Astrocyte (in vitro differentiated cells and primary cell): Measurements from ENCODE around the gene MYOCD. TPM values are rescaled to one million over a fixed set of nuclear protein-coding genes. Genes with fewer than 3 reads are reported as not detected.

Experiments used
- DNase-seq: peaks from one replicate; pipeline ENCODE4 v3.0.0-alpha.2; 2010; ENCODE audit warnings: low read depth
- FAIRE-seq: peaks from 2 replicates; lab custom pipeline; 2011; peaks lifted over from hg19 to GRCh38; lab: Jason Lieb, UNC
- H2AFZ ChIP-seq: 2 replicates; pipeline ENCODE4 v1.6.0; 2012; ENCODE audit warnings: low read depth, low read length, inconsistent platforms
- H3K27ac ChIP-seq: 2 replicates; pipeline ENCODE4 v1.5.1; 2011; ENCODE audit warnings: low read depth, low read length, inconsistent platforms
- H3K27me3 ChIP-seq: 2 replicates; pipeline ENCODE4 v1.6.0; 2011; ENCODE audit warnings: low read length, inconsistent platforms; ENCODE audit not compliant: insufficient read depth
- H3K36me3 ChIP-seq: 2 replicates; pipeline ENCODE4 v1.5.1; 2011; ENCODE audit warnings: low read length, inconsistent platforms; ENCODE audit not compliant: insufficient read depth
- H3K4me1 ChIP-seq: 2 replicates; pipeline ENCODE4 v1.5.1; 2011; ENCODE audit warnings: low read length, inconsistent platforms; ENCODE audit not compliant: insufficient read depth
- H3K4me2 ChIP-seq: 2 replicates; pipeline ENCODE4 v1.6.0; 2012; ENCODE audit warnings: low read length, inconsistent platforms
- H3K4me3 ChIP-seq: 2 replicates; pipeline ENCODE4 v1.5.1; 2011; ENCODE audit warnings: low read depth, mild to moderate bottlenecking, low read length, inconsistent platforms; ENCODE audit not compliant: insufficient read depth
- H3K79me2 ChIP-seq: 2 replicates; pipeline ENCODE4 v1.6.0; 2012; ENCODE audit warnings: mild to moderate bottlenecking, low read length, inconsistent platforms; ENCODE audit not compliant: insufficient read depth
- H3K9ac ChIP-seq: 2 replicates; pipeline ENCODE4 v1.6.0; 2012; ENCODE audit warnings: mild to moderate bottlenecking, low read length, inconsistent platforms
- H3K9me3 ChIP-seq: 2 replicates; pipeline ENCODE4 v1.5.1; 2012; ENCODE audit warnings: low read depth, mild to moderate bottlenecking, low read length, inconsistent platforms; ENCODE audit not compliant: insufficient read depth
- H4K20me1 ChIP-seq: 2 replicates; pipeline ENCODE4 v1.6.0; 2012; ENCODE audit warnings: low read length, inconsistent platforms; ENCODE audit not compliant: insufficient read depth
- H3K27ac Mint-ChIP-seq: one replicate; pipeline ENCODE4 v1.8.0; 2021; ENCODE audit warnings: mild to moderate bottlenecking, mixed read lengths; ENCODE audit not compliant: unreplicated experiment
- H3K27me3 Mint-ChIP-seq: one replicate; pipeline ENCODE4 v1.8.0; 2021; ENCODE audit warnings: low read depth, mixed read lengths; ENCODE audit not compliant: unreplicated experiment
- H3K36me3 Mint-ChIP-seq: one replicate; pipeline ENCODE4 v1.8.0; 2021; ENCODE audit warnings: low read depth, mixed read lengths; ENCODE audit not compliant: unreplicated experiment
- H3K4me1 Mint-ChIP-seq: one replicate; pipeline ENCODE4 v1.8.0; 2021; ENCODE audit warnings: low read depth, mixed read lengths; ENCODE audit not compliant: unreplicated experiment
- H3K4me3 Mint-ChIP-seq: one replicate; pipeline ENCODE4 v1.8.0; 2021; ENCODE audit warnings: mild to moderate bottlenecking, moderate library complexity, mixed read lengths; ENCODE audit not compliant: unreplicated experiment
- H3K9me3 Mint-ChIP-seq: one replicate; pipeline ENCODE4 v1.8.0; 2021; ENCODE audit warnings: mild to moderate bottlenecking, mixed read lengths; ENCODE audit not compliant: unreplicated experiment
- EZH2 ChIP-seq: IDR thresholded peaks from 2 replicates; pipeline ENCODE4 v1.6.1; 2012; ENCODE audit warnings: mild to moderate bottlenecking, low read length, inconsistent platforms; ENCODE audit not compliant: insufficient read depth
- total RNA-seq: library from RNA; stranded (reverse); gene quantifications from 2 replicates; pipeline ENCODE4 v1.2.1, GENCODE V29; 2021
- TF ChIP-seq, protein P1 (sequence below): IDR thresholded peaks from 2 replicates; pipeline ENCODE4 v1.5.1; 2011; ENCODE audit warnings: low read depth, mild to moderate bottlenecking, inconsistent platforms, low read length, moderate library complexity; ENCODE audit not compliant: insufficient read depth

Gene MYOCD
- total RNA-seq, 1 donor from 2014 or later = 2.8 TPM

GRCh38 chr17:12648498-12648897, 17.2 kb upstream of the MYOCD start:
- Histone ChIP-seq H2AFZ (no peak overlapping the region), H3K27ac (no peak overlapping the region), H3K9ac (no peak overlapping the region), H3K79me2 (no peaks in the 10 kb centered on the region), H3K9me3 (no peaks in the 10 kb centered on the region), H3K27me3 (no peaks in the 10 kb centered on the region), H4K20me1 (no peaks in the 10 kb centered on the region), H3K4me3 (no peak overlapping the region), H3K4me2 (no peak overlapping the region), H3K36me3 (no peaks in the 10 kb centered on the region), H3K4me1 (no peaks in the 10 kb centered on the region)
- no peak overlapping the region for H3K27ac Mint-ChIP-seq
- H3K4me3 Mint-ChIP-seq = no peak overlapping the region
- H3K9me3 Mint-ChIP-seq = peaks cover 6% of the 10 kb centered on the region
- TF ChIP-seq, protein P1, sequence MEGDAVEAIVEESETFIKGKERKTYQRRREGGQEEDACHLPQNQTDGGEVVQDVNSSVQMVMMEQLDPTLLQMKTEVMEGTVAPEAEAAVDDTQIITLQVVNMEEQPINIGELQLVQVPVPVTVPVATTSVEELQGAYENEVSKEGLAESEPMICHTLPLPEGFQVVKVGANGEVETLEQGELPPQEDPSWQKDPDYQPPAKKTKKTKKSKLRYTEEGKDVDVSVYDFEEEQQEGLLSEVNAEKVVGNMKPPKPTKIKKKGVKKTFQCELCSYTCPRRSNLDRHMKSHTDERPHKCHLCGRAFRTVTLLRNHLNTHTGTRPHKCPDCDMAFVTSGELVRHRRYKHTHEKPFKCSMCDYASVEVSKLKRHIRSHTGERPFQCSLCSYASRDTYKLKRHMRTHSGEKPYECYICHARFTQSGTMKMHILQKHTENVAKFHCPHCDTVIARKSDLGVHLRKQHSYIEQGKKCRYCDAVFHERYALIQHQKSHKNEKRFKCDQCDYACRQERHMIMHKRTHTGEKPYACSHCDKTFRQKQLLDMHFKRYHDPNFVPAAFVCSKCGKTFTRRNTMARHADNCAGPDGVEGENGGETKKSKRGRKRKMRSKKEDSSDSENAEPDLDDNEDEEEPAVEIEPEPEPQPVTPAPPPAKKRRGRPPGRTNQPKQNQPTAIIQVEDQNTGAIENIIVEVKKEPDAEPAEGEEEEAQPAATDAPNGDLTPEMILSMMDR = no peak
- no peak for TF ChIP-seq EZH2
- no peak for DNase-seq
- peaks cover 2% of the 10 kb centered on the region for H3K36me3 Mint-ChIP-seq
- H3K27me3 Mint-ChIP-seq = peaks cover 4% of the 10 kb centered on the region
- no peak for FAIRE-seq
- no peaks in the 10 kb centered on the region for H3K4me1 Mint-ChIP-seq

GRCh38 chr17:12655936-12656335, 9.8 kb upstream of the MYOCD start:
- Mint-ChIP-seq H3K4me3 (no peak overlapping the region), H3K4me1 (peaks cover 10% of the 10 kb centered on the region), H3K9me3 (no peaks in the 10 kb centered on the region), H3K36me3 (no peaks in the 10 kb centered on the region), H3K27me3 (no peaks in the 10 kb centered on the region), H3K27ac (no peak overlapping the region)
- Histone ChIP-seq H3K27ac (no peak overlapping the region), H3K9me3 (no peaks in the 10 kb centered on the region), H3K4me2 (no peak overlapping the region), H2AFZ (no peak overlapping the region), H3K79me2 (no peaks in the 10 kb centered on the region), H3K4me1 (no peaks in the 10 kb centered on the region), H3K27me3 (no peaks in the 10 kb centered on the region), H4K20me1 (no peaks in the 10 kb centered on the region), H3K4me3 (no peak overlapping the region), H3K36me3 (no peaks in the 10 kb centered on the region), H3K9ac (no peak overlapping the region)
- DNase-seq (no peak), FAIRE-seq (no peak)
- TF ChIP-seq, protein P1 = no peak
- TF ChIP-seq EZH2 = no peak

GRCh38 chr17:12656354-12656753, 9.3 kb upstream of the MYOCD start:
- H3K4me1 ChIP-seq = no peaks in the 10 kb centered on the region
- H3K36me3 Mint-ChIP-seq = no peaks in the 10 kb centered on the region
- no peaks in the 10 kb centered on the region for H3K79me2 ChIP-seq
- H3K9me3 Mint-ChIP-seq = no peaks in the 10 kb centered on the region
- peaks cover 10% of the 10 kb centered on the region for H3K4me1 Mint-ChIP-seq
- no peak overlapping the region for H3K9ac ChIP-seq
- no peaks in the 10 kb centered on the region for H4K20me1 ChIP-seq
- no peak overlapping the region for H2AFZ ChIP-seq
- H3K36me3 ChIP-seq = no peaks in the 10 kb centered on the region
- H3K4me3 ChIP-seq = no peak overlapping the region
- no peak overlapping the region for H3K27ac Mint-ChIP-seq
- no peaks in the 10 kb centered on the region for H3K27me3 Mint-ChIP-seq
- FAIRE-seq (no peak), DNase-seq (no peak)
- no peak overlapping the region for H3K4me3 Mint-ChIP-seq
- TF ChIP-seq, protein P1 = no peak
- TF ChIP-seq EZH2 = no peak
- no peak overlapping the region for H3K27ac ChIP-seq
- H3K4me2 ChIP-seq = no peak overlapping the region
- no peaks in the 10 kb centered on the region for H3K27me3 ChIP-seq
- no peaks in the 10 kb centered on the region for H3K9me3 ChIP-seq
